K562 (cell line): ENCODE measurements around the gene B3GALNT2. TPM values are rescaled to one million over a fixed set of nuclear protein-coding genes. Genes with fewer than 3 reads are reported as not detected.

ENCODE experiments used
- ATAC-seq: fragments of 200-7000 bp; cut with Tn5 transposase; 3 replicates; pipeline ENCODE4 v1.9.1; 2020; ENCODE audit warnings: moderate library complexity
- BruUV-seq: library from RNA; stranded (reverse); fragments of 400-500 nt; replicated peaks from 2 replicates; lab custom pipeline; 2021; lab: Mats Ljungman, UMichigan
- CTCF ChIA-PET: fragments of 300-600 bp; formaldehyde crosslinking; extraction: SDS; loops from one replicate; lab custom pipeline; 2021; ENCODE audit warnings: low intra/inter-chr PET ratio; lab: Yijun Ruan, JAX
- POLR2A ChIA-PET: fragments of 300-600, 350-650 bp; sonication (Branson Sonifier 250); formaldehyde crosslinking; extraction: SDS; loops from one replicate; lab custom pipeline; 2021; ENCODE audit warnings: antibody characterized with exemption, inconsistent platforms; lab: Yijun Ruan, JAX
- DNase-seq, 4 experiments: peaks; one replicate each; pipeline versions ENCODE4 v3.0.0 to v3.0.0-alpha.2; 2011 to 2018; ENCODE audit warnings: low spot score in 3 of 4, mixed read lengths in 3 of 4; ENCODE audit errors: extremely low read depth in 1 of 4
- FAIRE-seq: peaks from 2 replicates; lab custom pipeline; 2011; peaks lifted over from hg19 to GRCh38; lab: Jason Lieb, UNC
- H2AFZ ChIP-seq: 2 replicates; pipeline ENCODE4 v1.6.0; 2011; ENCODE audit warnings: low read depth, low read length, control low read depth, inconsistent platforms
- H3K27ac ChIP-seq: fragments of 200-600 bp; 3 replicates; pipeline ENCODE4 v1.8.0; 2011; ENCODE audit warnings: low read depth, mild to moderate bottlenecking, control low read depth, inconsistent platforms, low read length, moderate library complexity, mixed read lengths; ENCODE audit errors: extremely low read depth
- H3K27me3 ChIP-seq, 2 experiments: fragments of 300-600 bp in 1 of 2; 2 replicates in 1 of 2; 3 replicates in 1 of 2; pipeline versions ENCODE4 v1.6.0 to v1.8.0; 2011; ENCODE audit warnings: inconsistent platforms in 2 of 2, low read length in 2 of 2, mild to moderate bottlenecking in 1 of 2, mixed read lengths in 1 of 2, moderate library complexity in 1 of 2; ENCODE audit not compliant: control insufficient read depth in 2 of 2, insufficient read depth in 2 of 2
- H3K36me3 ChIP-seq: fragments of 300-600 bp; 3 replicates; pipeline ENCODE4 v1.8.0; 2011; ENCODE audit warnings: mild to moderate bottlenecking, low read length, inconsistent platforms; ENCODE audit not compliant: control insufficient read depth, insufficient read depth
- H3K4me1 ChIP-seq, 2 experiments: fragments of 200-600 bp in 1 of 2; replicated peaks in 1 of 2; 2 replicates in 1 of 2; 3 replicates in 1 of 2; pipeline versions ENCODE4 v1.5.1 to v1.8.0; 2011; ENCODE audit warnings: inconsistent platforms in 2 of 2, low read length in 2 of 2, mild to moderate bottlenecking in 1 of 2, mixed read lengths in 1 of 2, moderate library complexity in 1 of 2; ENCODE audit not compliant: control insufficient read depth in 2 of 2, insufficient read depth in 2 of 2
- H3K4me2 ChIP-seq: 2 replicates; pipeline ENCODE4 v1.6.1; 2011; ENCODE audit warnings: low read length, control low read depth, inconsistent platforms, mixed read lengths; ENCODE audit not compliant: insufficient read depth
- H3K4me3 ChIP-seq: fragments of 200-600 bp; sonication (generic), shearing (Covaris generic); 2 replicates; pipeline ENCODE4 v1.5.1; 2016; ENCODE audit warnings: control low read depth, inconsistent platforms
- H3K79me2 ChIP-seq: fragments of 200-600 bp; 3 replicates; pipeline ENCODE4 v1.8.0; 2011; ENCODE audit warnings: low read length, inconsistent platforms; ENCODE audit not compliant: control insufficient read depth, insufficient read depth
- H3K9ac ChIP-seq, 2 experiments: 2 replicates each; pipeline versions ENCODE4 v1.6.0 to v1.6.1; 2011; ENCODE audit warnings: low read depth in 2 of 2, low read length in 2 of 2, control low read depth in 1 of 2, inconsistent platforms in 1 of 2, mild to moderate bottlenecking in 1 of 2, mixed read lengths in 1 of 2; ENCODE audit not compliant: insufficient read depth in 1 of 2
- H3K9me1 ChIP-seq: one replicate; pipeline ENCODE4 v1.6.0; 2011; ENCODE audit warnings: inconsistent platforms, mild to moderate bottlenecking, low read length, moderate library complexity; ENCODE audit not compliant: control insufficient read depth, insufficient read depth
- H3K9me3 ChIP-seq: replicated peaks from 2 replicates; pipeline ENCODE4 v1.5.1; 2011; ENCODE audit warnings: low read depth, low read length, inconsistent platforms; ENCODE audit not compliant: control insufficient read depth, insufficient read depth
- H4K20me1 ChIP-seq: replicated peaks from 2 replicates; pipeline ENCODE4 v1.6.1; 2011; ENCODE audit warnings: low read length, inconsistent platforms, mixed read lengths; ENCODE audit not compliant: control insufficient read depth, insufficient read depth
- CTBP1 ChIP-seq: fragments of 450-650 bp; IDR thresholded peaks from 2 replicates; pipeline ENCODE4 v1.6.1; 2016; ENCODE audit warnings: borderline replicate concordance
- HNRNPH1 ChIP-seq: fragments of 200-400 bp; formaldehyde crosslinking; optimal IDR thresholded peaks from 2 replicates; pipeline ENCODE3; 2017; ENCODE audit warnings: low read depth, mild to moderate bottlenecking, low read length, moderate library complexity
- KLF13 ChIP-seq: fragments of 450-650 bp; IDR thresholded peaks from 2 replicates; pipeline ENCODE4 v1.6.1; 2016; ENCODE audit warnings: missing genetic modification characterization, low read depth, mild to moderate bottlenecking, missing compliant biosample characterization, moderate library complexity, borderline replicate concordance
- MCM7 ChIP-seq, 2 experiments: fragments of 450-650 bp; IDR thresholded peaks; 2 replicates each; pipeline ENCODE4 v1.6.1; 2016 to 2018
- MTF1 ChIP-seq: fragments of 250-450 bp; sonication (Bioruptor Pico); IDR thresholded peaks from 2 replicates; pipeline ENCODE4 v1.9.0; 2021; ENCODE audit warnings: moderate library complexity, mild to moderate bottlenecking, inconsistent platforms, borderline replicate concordance
- RBM22 ChIP-seq: fragments of 200-400 bp; formaldehyde crosslinking; IDR thresholded peaks from 2 replicates; pipeline ENCODE4 v1.6.1; 2018; ENCODE audit warnings: low read length, low read depth; ENCODE audit not compliant: poor library complexity, severe bottlenecking
- SRSF3 ChIP-seq: fragments of 200-400 bp; formaldehyde crosslinking; IDR thresholded peaks from 2 replicates; pipeline ENCODE4 v1.6.1; 2016; ENCODE audit warnings: mild to moderate bottlenecking, low read length, moderate library complexity; ENCODE audit not compliant: insufficient read depth
- TOE1 ChIP-seq, 2 experiments: fragments of 450-650 bp in 1 of 2; sonication (generic) in 1 of 2; formaldehyde crosslinking in 1 of 2; IDR thresholded peaks; 2 replicates each; pipeline versions ENCODE4 v1.7.1 to v1.8.0; 2016 to 2022; ENCODE audit warnings: borderline replicate concordance in 2 of 2, mild to moderate bottlenecking in 2 of 2, antibody characterized with exemption in 1 of 2, inconsistent platforms in 1 of 2, low read depth in 1 of 2, missing genetic modification reagents in 1 of 2, moderate library complexity in 1 of 2
- U2AF2 ChIP-seq: fragments of 200-400 bp; formaldehyde crosslinking; optimal IDR thresholded peaks from 2 replicates; pipeline ENCODE3; 2017; ENCODE audit warnings: low read depth, mild to moderate bottlenecking, low read length
- ZBTB8A ChIP-seq: fragments of 450-650 bp; IDR thresholded peaks from 2 replicates; pipeline ENCODE4 v1.6.1; 2018; ENCODE audit warnings: mild to moderate bottlenecking, moderate library complexity; ENCODE audit not compliant: partially characterized antibody
- ZNF644 ChIP-seq: fragments of 200-800 bp; sonication (Bioruptor generic); IDR thresholded peaks from 2 replicates; pipeline ENCODE4 v1.6.1; 2016; ENCODE audit warnings: low read depth, missing genetic modification characterization, missing compliant biosample characterization
- ZNF707 ChIP-seq: fragments of 250-450 bp; sonication (Bioruptor Pico); conservative IDR thresholded peaks from 2 replicates; pipeline ENCODE4 v1.8.0; 2022; ENCODE audit warnings: inconsistent platforms, mild to moderate bottlenecking, moderate library complexity
- WGBS: fragments of 100-300 bp; shearing (Covaris generic); methylation state at CpG from one replicate; pipeline ENCODE4 v1.1.6; 2016; ENCODE audit warnings: low coverage, mixed read lengths; ENCODE audit not compliant: insufficient coverage; ENCODE audit errors: missing lambda C conversion rate; 5-methylcytosine and 5-hydroxymethylcytosine counted together
- in situ Hi-C: fragments of 300-500 bp; cut with MboI; formaldehyde crosslinking; loops from 4 replicates; pipeline ENCODE4 v1.15.0; 2018; ENCODE audit warnings: inconsistent platforms, mixed read lengths
- intact Hi-C: fragments of 100-400 bp; cut with micrococcal nuclease; formaldehyde crosslinking; loops from 2 replicates; pipeline ENCODE4 v1.14.2; 2022
- polyA plus RNA-seq, 8 experiments: library from polyadenylated mRNA; depleted of rRNA in 4 of 8; stranded (reverse) in 5 of 8; unstranded in 3 of 8; fragments of >200 nt; fragmentation: Nextera tagmentation in 2 of 8; fragmentation: Illumina TruSeq in 1 of 8; extraction: Ambion mirVana in 2 of 8; extraction: Trizol in 1 of 8; gene quantifications; 2 replicates each; pipeline versions ENCODE4 v1.2.1 to v1.2.3, GENCODE V29; 2011 to 2014; ENCODE audit warnings: inconsistent platforms in 1 of 8, missing spikeins in 1 of 8
- total RNA-seq, 7 experiments: library from RNA; depleted of rRNA in 6 of 7; stranded (reverse); fragments of >200 nt in 6 of 7; fragmentation: Illumina TruSeq in 2 of 7; extraction: Trizol in 2 of 7; gene quantifications; 2 replicates each; pipeline versions ENCODE4 v1.2.1 to v1.2.3, GENCODE V29; 2011 to 2021; ENCODE audit warnings: low replicate concordance in 1 of 7
- TF ChIP-seq, protein P1 (sequence below), 2 experiments: fragments of 450-650 bp in 1 of 2; IDR thresholded peaks; 2 replicates each; pipeline ENCODE4 v1.6.1; 2011 to 2017; ENCODE audit warnings: low read depth in 2 of 2, antibody characterized with exemption in 1 of 2, borderline replicate concordance in 1 of 2, low read length in 1 of 2, mild to moderate bottlenecking in 1 of 2, mixed read lengths in 1 of 2; ENCODE audit not compliant: control insufficient read depth in 1 of 2
- TF ChIP-seq, protein P2 (sequence below): IDR thresholded peaks from 3 replicates; pipeline ENCODE4 v1.6.1; 2011; ENCODE audit warnings: borderline replicate concordance, mild to moderate bottlenecking; ENCODE audit not compliant: insufficient read length, insufficient read depth

B3GALNT2 gene
- total and polyA plus RNA-seq, 9 of the 15 experiments (the other 6 are each of a cell fraction or from before 2014, with no cell fraction given): 2.0 to 31.7 (median 22.9) TPM

DNA sequence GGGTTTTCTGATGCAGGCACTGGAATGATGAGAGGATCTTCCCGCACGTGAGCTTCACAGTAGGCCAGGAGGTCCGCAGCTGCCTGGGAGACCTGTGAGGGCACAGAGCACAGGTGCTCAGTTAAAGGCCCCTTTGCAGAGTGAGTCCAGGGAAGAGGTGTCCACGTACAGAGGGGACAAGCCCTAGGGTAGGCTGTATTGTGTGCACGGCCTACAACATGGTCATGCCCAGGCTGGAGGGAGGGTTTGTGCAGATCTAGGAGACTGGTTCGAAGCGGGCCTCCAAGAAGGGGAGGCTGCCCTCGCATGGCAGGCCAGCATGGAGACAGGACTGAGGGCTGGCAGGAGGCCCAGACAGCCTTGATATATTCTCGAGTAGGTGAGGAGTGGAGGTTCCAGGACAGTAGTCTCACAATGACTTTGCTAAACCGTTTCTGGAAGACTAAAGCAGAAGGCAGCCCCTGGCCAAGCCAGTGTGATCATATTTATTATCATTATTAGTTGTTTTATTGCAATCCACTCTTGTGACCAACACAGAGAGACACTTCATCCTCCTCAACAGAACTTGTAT lies 48.0 kb upstream of the B3GALNT2 start (continued):
- TF ChIP-seq, protein P1, sequence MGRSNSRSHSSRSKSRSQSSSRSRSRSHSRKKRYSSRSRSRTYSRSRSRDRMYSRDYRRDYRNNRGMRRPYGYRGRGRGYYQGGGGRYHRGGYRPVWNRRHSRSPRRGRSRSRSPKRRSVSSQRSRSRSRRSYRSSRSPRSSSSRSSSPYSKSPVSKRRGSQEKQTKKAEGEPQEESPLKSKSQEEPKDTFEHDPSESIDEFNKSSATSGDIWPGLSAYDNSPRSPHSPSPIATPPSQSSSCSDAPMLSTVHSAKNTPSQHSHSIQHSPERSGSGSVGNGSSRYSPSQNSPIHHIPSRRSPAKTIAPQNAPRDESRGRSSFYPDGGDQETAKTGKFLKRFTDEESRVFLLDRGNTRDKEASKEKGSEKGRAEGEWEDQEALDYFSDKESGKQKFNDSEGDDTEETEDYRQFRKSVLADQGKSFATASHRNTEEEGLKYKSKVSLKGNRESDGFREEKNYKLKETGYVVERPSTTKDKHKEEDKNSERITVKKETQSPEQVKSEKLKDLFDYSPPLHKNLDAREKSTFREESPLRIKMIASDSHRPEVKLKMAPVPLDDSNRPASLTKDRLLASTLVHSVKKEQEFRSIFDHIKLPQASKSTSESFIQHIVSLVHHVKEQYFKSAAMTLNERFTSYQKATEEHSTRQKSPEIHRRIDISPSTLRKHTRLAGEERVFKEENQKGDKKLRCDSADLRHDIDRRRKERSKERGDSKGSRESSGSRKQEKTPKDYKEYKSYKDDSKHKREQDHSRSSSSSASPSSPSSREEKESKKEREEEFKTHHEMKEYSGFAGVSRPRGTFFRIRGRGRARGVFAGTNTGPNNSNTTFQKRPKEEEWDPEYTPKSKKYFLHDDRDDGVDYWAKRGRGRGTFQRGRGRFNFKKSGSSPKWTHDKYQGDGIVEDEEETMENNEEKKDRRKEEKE (IDR thresholded peaks at IDR 0.05; ENCODE audit: borderline replicate concordance in 1 of 2, control insufficient read depth in 1 of 2, low read depth in 2 of 2, low read length in 1 of 2): no peak
- TF ChIP-seq ZNF644: no peak
- TF ChIP-seq, all 486 proteins: peak for 4

DNA sequence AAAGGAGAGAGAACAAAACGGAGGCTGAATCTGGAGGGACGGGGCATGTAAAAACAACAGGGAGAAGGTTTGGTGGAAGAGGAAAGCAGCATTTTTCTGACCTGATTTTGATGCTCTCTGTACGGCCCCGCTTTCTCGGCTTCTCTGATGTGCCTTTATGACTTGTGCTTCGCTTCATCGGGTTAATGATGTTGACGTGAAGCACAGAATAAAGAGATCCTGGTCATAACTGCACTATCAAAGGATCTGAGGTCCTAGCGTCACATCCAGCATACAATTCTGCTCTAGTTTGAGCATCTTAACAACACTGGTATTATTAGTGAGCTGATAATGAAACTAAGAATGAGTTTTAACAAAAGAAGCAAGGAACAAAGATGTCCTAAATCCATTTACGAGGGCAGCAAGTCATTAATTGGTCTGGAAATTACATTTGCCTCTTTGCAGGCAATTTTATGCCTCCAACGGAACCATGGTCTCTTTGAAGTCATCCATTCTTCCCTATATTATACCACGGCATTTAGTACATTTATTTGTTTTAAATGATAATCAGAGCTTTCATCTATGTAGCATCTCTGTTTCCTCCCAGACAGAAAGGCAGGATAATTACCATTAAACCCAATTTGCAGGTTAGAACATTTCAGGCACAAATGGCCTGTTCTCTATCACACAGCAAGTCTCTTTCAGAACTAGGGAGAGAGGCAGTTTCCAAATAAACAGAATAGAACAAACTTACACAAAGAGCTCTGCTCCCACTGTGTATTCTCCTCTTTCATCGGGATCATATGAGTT lies 45.3 kb upstream of the B3GALNT2 start:
- BruUV-seq: no TSS peak
- Histone ChIP-seq H3K4me1 (no peaks in the 10 kb centered on the region), H3K9me3 (no peaks in the 10 kb centered on the region), H2AFZ (no peak overlapping the region), H3K9me1 (no peaks in the 10 kb centered on the region), H3K27ac (no peak overlapping the region), H3K4me2 (no peak overlapping the region), H3K9ac (no peak overlapping the region), H4K20me1 (no peaks in the 10 kb centered on the region), H3K79me2 (no peaks in the 10 kb centered on the region), H3K27me3 (peaks cover 66 to 83% of the 10 kb centered on the region in 2 experiments), H3K4me3 (no peak overlapping the region), H3K36me3 (no peaks in the 10 kb centered on the region)
- ATAC-seq (no peak), DNase-seq (no peak), FAIRE-seq (no peak)
- intact Hi-C loops: no loop called here
- ChIA-PET CTCF (interaction anchor here (0.7 kb wide), 1 partner anchor 429 kb away, joined by 3 read pairs; no protein-coding TSS in a partner anchor), POLR2A (no interaction called here)
- in situ Hi-C loops: no loop called here
- WGBS: 2% methylated on average over 13 of the region's 13 CpGs
- TF ChIP-seq SRSF3 (no peak), ZNF707 (CRISPR knock-in tag) (no peak), KLF13 (tag) (no peak), ZBTB8A (no peak), U2AF2 (no peak), MCM7 (IDR thresholded peaks at IDR 0.05) (no peak), TOE1 (IDR thresholded peaks at IDR 0.05; ENCODE audit: borderline replicate concordance) (no peak), TOE1 (CRISPR knock-in tag; IDR thresholded peaks at IDR 0.05; ENCODE audit: borderline replicate concordance, low read depth) (no peak), HNRNPH1 (no peak), RBM22 (no peak), MTF1 (no peak), CTBP1 (no peak)
- TF ChIP-seq, protein P2, sequence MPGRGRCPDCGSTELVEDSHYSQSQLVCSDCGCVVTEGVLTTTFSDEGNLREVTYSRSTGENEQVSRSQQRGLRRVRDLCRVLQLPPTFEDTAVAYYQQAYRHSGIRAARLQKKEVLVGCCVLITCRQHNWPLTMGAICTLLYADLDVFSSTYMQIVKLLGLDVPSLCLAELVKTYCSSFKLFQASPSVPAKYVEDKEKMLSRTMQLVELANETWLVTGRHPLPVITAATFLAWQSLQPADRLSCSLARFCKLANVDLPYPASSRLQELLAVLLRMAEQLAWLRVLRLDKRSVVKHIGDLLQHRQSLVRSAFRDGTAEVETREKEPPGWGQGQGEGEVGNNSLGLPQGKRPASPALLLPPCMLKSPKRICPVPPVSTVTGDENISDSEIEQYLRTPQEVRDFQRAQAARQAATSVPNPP: no peak
